Stomach (tissue), 4 donors: ENCODE data around the gene HDAC2.

Experiments
- POLR2A ChIP-seq, 4 donors: fragments of 450-650 bp; IDR thresholded peaks; one replicate each; pipeline ENCODE4 v1.6.1; 2016; ENCODE audit warnings: antibody characterized with exemption in 4 of 4, control low read depth in 2 of 4, mild to moderate bottlenecking in 1 of 4, moderate library complexity in 1 of 4
- TF ChIP-seq, protein P1 (sequence below), 7 experiments: fragments of 450-650 bp in 4 of 7; fragments of 200-600 bp in 3 of 7; sonication (generic) in 3 of 7; IDR thresholded peaks; one replicate each; pipeline ENCODE4 v1.5.1; 2016 to 2019; ENCODE audit warnings: antibody characterized with exemption in 7 of 7, control low read depth in 2 of 7, mild to moderate bottlenecking in 1 of 7

DNA sequence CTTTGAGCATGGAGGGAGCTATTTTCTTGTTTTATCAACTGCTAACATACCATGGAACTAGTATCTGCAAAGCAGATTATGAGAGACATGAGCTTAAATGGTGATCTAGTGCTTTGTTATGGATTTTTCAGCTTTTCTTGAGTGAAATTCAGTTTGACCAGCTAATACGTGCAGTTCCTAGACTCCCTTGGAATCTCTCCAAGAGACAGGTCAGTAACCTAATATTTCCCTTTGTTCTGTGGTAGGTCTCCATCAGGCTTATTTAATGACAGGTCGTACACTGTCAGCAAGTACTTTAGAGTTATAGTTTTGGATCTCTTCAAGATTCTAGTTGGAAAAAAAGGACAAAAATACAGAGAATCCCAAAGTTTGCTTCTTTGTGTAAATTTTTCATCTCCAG, 43.9 kb downstream of the HDAC2 start:
- TF ChIP-seq, protein P1, sequence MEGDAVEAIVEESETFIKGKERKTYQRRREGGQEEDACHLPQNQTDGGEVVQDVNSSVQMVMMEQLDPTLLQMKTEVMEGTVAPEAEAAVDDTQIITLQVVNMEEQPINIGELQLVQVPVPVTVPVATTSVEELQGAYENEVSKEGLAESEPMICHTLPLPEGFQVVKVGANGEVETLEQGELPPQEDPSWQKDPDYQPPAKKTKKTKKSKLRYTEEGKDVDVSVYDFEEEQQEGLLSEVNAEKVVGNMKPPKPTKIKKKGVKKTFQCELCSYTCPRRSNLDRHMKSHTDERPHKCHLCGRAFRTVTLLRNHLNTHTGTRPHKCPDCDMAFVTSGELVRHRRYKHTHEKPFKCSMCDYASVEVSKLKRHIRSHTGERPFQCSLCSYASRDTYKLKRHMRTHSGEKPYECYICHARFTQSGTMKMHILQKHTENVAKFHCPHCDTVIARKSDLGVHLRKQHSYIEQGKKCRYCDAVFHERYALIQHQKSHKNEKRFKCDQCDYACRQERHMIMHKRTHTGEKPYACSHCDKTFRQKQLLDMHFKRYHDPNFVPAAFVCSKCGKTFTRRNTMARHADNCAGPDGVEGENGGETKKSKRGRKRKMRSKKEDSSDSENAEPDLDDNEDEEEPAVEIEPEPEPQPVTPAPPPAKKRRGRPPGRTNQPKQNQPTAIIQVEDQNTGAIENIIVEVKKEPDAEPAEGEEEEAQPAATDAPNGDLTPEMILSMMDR (IDR thresholded peaks at IDR 0.05): no peak
- TF ChIP-seq POLR2A (IDR thresholded peaks at IDR 0.05): no peak
